ENCODE measurements around the gene SPTB.

Gene SPTB

GRCh38 chr14:64748521-64748920 lies 131.2 kb downstream of the SPTB start:
- Histone ChIP-seq H3K9me3 (ENCODE audit: insufficient read depth, low read length) (no peaks in the 10 kb centered on the region), H3K9ac (ENCODE audit: low read length) (no peak overlapping the region), H3K27me3 (ENCODE audit: low read depth, low read length) (peaks cover 10% of the 10 kb centered on the region; the same call in 1 of the 2 replicates), H4K20me1 (ENCODE audit: insufficient read depth, low read length) (no peaks in the 10 kb centered on the region), H3K79me2 (ENCODE audit: low read length) (no peaks in the 10 kb centered on the region), H3K36me3 (replicated peaks; ENCODE audit: low read depth, low read length) (no peaks in the 10 kb centered on the region), H3K4me1 (ENCODE audit: low read length) (no peaks in the 10 kb centered on the region), H3K27ac (ENCODE audit: low read length) (no peak overlapping the region), H3K4me2 (ENCODE audit: low read length) (no peak overlapping the region), H2AFZ (ENCODE audit: low read depth, low read length) (no peak overlapping the region), H3K4me3 (ENCODE audit: low read length) (no peak overlapping the region)
- TF ChIP-seq EZH2phosphoT487 (IDR thresholded peaks at IDR 0.05; ENCODE audit: low read depth) (no peak), CTCF (IDR thresholded peaks at IDR 0.05; ENCODE audit: low read depth, low read length) (no peak)

- H3K27me3 ChIP-seq (ENCODE audit: low read depth, low read length): peaks cover 4% of the 10 kb centered on the region; the same call in 1 of the 2 replicates
- no peak overlapping the region for H2AFZ ChIP-seq (ENCODE audit: low read depth, low read length)
- H3K36me3 ChIP-seq (replicated peaks; ENCODE audit: low read depth, low read length): no peaks in the 10 kb centered on the region
- no peaks in the 10 kb centered on the region for H3K79me2 ChIP-seq (ENCODE audit: low read length)
- H4K20me1 ChIP-seq (ENCODE audit: insufficient read depth, low read length): no peaks in the 10 kb centered on the region
- H3K4me1 ChIP-seq (ENCODE audit: low read length): no peaks in the 10 kb centered on the region
- no peak overlapping the region for H3K27ac ChIP-seq (ENCODE audit: low read length)
- no peak overlapping the region for H3K4me3 ChIP-seq (ENCODE audit: low read length)
- no peak overlapping the region for H3K4me2 ChIP-seq (ENCODE audit: low read length)
- TF ChIP-seq CTCF (IDR thresholded peaks at IDR 0.05; ENCODE audit: low read depth, low read length): no peak
- TF ChIP-seq EZH2phosphoT487 (IDR thresholded peaks at IDR 0.05; ENCODE audit: low read depth): no peak
- H3K9ac ChIP-seq (ENCODE audit: low read length): no peak overlapping the region
- no peaks in the 10 kb centered on the region for H3K9me3 ChIP-seq (ENCODE audit: insufficient read depth, low read length)
Observed at GRCh38 chr14:64747327-64747726, 132.4 kb downstream of the SPTB start.

- Histone ChIP-seq H3K36me3 (replicated peaks; ENCODE audit: low read depth, low read length) (no peaks in the 10 kb centered on the region), H3K9me3 (ENCODE audit: insufficient read depth, low read length) (no peaks in the 10 kb centered on the region), H3K9ac (ENCODE audit: low read length) (no peak overlapping the region), H4K20me1 (ENCODE audit: insufficient read depth, low read length) (no peaks in the 10 kb centered on the region), H3K4me1 (ENCODE audit: low read length) (no peaks in the 10 kb centered on the region), H3K4me3 (ENCODE audit: low read length) (no peak overlapping the region), H3K27ac (ENCODE audit: low read length) (no peak overlapping the region), H3K79me2 (ENCODE audit: low read length) (no peaks in the 10 kb centered on the region), H3K4me2 (ENCODE audit: low read length) (no peak overlapping the region), H2AFZ (ENCODE audit: low read depth, low read length) (no peak overlapping the region), H3K27me3 (ENCODE audit: low read depth, low read length) (no peaks in the 10 kb centered on the region)
- no peak for TF ChIP-seq EZH2phosphoT487 (IDR thresholded peaks at IDR 0.05; ENCODE audit: low read depth)
- TF ChIP-seq CTCF (IDR thresholded peaks at IDR 0.05; ENCODE audit: low read depth, low read length): no peak
Observed at GRCh38 chr14:64746298-64747250, 133.1 kb downstream of the SPTB start.

DNA sequence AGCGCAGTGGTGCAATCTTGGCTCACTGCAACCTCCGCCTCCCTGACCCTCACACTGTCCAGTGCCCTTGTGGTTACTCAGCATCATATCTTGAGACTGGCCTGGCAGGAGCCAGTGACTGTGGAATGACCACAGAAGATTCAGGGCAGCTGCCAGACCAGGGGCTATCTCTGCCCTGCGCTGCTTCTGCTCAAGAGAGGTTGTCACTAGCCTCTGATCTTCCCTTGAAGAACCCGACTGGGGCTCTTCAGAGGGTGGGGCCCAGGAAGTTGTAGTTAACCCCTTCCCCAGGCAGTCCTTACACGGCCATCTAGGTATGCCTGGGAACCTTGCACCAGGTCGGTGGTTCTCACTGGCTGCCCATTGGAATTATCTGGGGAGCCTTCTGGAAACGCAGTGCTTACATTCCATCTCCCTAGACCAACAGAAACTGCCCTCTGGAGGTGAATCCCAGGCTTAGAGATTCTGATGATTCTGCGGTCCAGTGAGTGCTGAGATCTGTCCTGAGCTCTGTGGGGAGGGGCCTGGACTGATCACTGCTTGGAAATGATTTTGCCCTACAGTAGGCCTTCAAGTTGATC lies 134.1 kb downstream of the SPTB start:
- Histone ChIP-seq H4K20me1 (ENCODE audit: insufficient read depth, low read length) (no peaks in the 10 kb centered on the region), H3K36me3 (replicated peaks; ENCODE audit: low read depth, low read length) (no peaks in the 10 kb centered on the region), H3K4me3 (ENCODE audit: low read length) (no peak overlapping the region), H3K9ac (ENCODE audit: low read length) (no peak overlapping the region), H3K4me1 (ENCODE audit: low read length) (no peaks in the 10 kb centered on the region), H3K27ac (ENCODE audit: low read length) (no peak overlapping the region), H3K79me2 (ENCODE audit: low read length) (no peaks in the 10 kb centered on the region), H2AFZ (ENCODE audit: low read depth, low read length) (no peak overlapping the region), H3K4me2 (ENCODE audit: low read length) (no peak overlapping the region), H3K9me3 (ENCODE audit: insufficient read depth, low read length) (no peaks in the 10 kb centered on the region), H3K27me3 (ENCODE audit: low read depth, low read length) (no peaks in the 10 kb centered on the region)
- TF ChIP-seq EZH2phosphoT487 (IDR thresholded peaks at IDR 0.05; ENCODE audit: low read depth): no peak
- no peak for TF ChIP-seq CTCF (IDR thresholded peaks at IDR 0.05; ENCODE audit: low read depth, low read length)
